ENCODE results near the gene PTP4A2.

DNA sequence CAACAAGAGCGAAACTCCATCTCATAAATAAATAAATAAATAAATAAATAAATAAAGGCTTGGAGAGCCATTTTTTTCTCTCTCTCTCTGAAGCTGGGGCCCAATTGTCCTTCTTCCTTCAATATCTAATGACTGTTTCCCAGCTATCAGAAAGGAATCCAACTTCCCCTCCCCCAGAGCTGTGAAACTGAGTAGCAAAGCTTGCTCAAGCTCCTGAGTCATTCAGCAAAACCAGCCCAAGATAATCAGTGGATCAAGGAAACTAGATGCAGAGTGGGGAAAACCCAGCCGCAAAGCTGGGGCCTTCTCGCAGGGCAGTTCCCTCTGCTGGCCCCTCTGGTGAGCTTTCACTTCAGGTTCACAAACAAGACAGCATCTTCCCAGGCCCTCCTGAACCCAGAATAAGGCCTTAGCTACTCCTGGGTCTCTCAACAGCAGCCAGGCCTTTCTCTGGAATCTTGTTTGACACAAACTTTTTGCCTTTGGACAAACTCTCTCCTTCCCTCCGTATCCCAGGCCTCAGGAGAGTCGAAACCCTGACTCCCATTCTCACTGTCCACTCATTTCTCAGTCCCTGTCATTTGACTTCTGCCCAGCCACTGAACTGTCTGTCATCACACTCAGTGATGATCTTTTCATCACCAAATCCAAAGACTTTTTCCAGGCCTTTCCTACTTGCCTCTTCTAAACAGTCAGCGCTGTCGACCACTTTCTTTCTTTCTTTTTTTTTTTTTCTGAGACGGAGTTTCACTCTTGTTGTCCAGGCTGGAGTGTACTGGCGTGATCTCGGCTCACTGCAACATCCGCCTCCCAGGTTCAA is 18.0 kb upstream of the PTP4A2 start:
- TF ChIP-seq CTCF (IDR thresholded peaks at IDR 0.05; ENCODE audit: insufficient read depth, low read depth, low read length) (peak; percentile 19), EZH2 (IDR thresholded peaks at IDR 0.05; ENCODE audit: insufficient read depth, low read length) (no peak)
